Sigmoid colon (tissue), 7 donors: ENCODE measurements around the gene ARHGAP5. TPM values are rescaled to one million over a fixed set of nuclear protein-coding genes. Genes with fewer than 3 reads are reported as not detected.

Source experiments
- DNase-seq: peaks from one replicate; pipeline ENCODE4 v3.0.0-alpha.2; 2019
- H3K27ac ChIP-seq, 4 donors: fragments of 200-600 bp; sonication (generic); one replicate each; pipeline ENCODE4 v1.5.1; 2016 to 2019; ENCODE audit warnings: mild to moderate bottlenecking in 1 of 4
- H3K27me3 ChIP-seq, 3 donors: fragments of 200-600 bp; sonication (generic); one replicate each; pipeline ENCODE4 v1.5.1; 2019; ENCODE audit warnings: mild to moderate bottlenecking in 1 of 3
- H3K36me3 ChIP-seq, 4 donors: fragments of 200-600 bp; sonication (generic); one replicate each; pipeline ENCODE4 v1.5.1; 2016 to 2019
- H3K4me1 ChIP-seq, 4 donors: fragments of 200-600 bp; sonication (generic); one replicate each; pipeline ENCODE4 v1.5.1; 2017 to 2019
- H3K4me3 ChIP-seq, 4 donors: fragments of 200-600 bp; sonication (generic); one replicate each; pipeline ENCODE4 v1.5.1; 2017 to 2019; ENCODE audit warnings: mild to moderate bottlenecking in 2 of 4, moderate library complexity in 1 of 4
- H3K9me3 ChIP-seq, 4 donors: fragments of 200-600 bp in 3 of 4; sonication (generic) in 3 of 4; one replicate each; pipeline versions ENCODE4 v1.5.1 to v1.6.1; 2013 to 2019
- EP300 ChIP-seq, 4 donors: sonication (generic); formaldehyde crosslinking; IDR thresholded peaks; one replicate each; pipeline ENCODE4 v1.6.1; 2017; ENCODE audit warnings: antibody characterized with exemption in 4 of 4
- POLR2A ChIP-seq, 2 donors: fragments of 450-650 bp; IDR thresholded peaks; one replicate each; pipeline ENCODE4 v1.6.1; 2016; ENCODE audit warnings: antibody characterized with exemption in 2 of 2, mild to moderate bottlenecking in 2 of 2, moderate library complexity in 2 of 2
- POLR2AphosphoS5 ChIP-seq, 4 donors: sonication (generic); formaldehyde crosslinking; IDR thresholded peaks; one replicate each; pipeline ENCODE4 v1.6.1; 2017; ENCODE audit warnings: antibody characterized with exemption in 4 of 4
- WGBS, 2 donors: extraction: QIAGEN DNeasy Blood & Tissue Kit; methylation state at CpG; one replicate each; pipeline ENCODE4 v1.1.7; 2013; 5-methylcytosine and 5-hydroxymethylcytosine counted together
- intact Hi-C: fragments of 100-400 bp; cut with DNase I; formaldehyde crosslinking; loops from one replicate; pipeline ENCODE4 v1.15.1; 2023
- polyA plus RNA-seq, 3 donors: library from polyadenylated mRNA; stranded (reverse); fragments of 200-250 nt; gene quantifications; one replicate each; pipeline ENCODE4 v1.2.3, GENCODE V29; 2013
- total RNA-seq, 4 donors: library from RNA; depleted of rRNA; stranded (reverse); fragments of >200 nt; gene quantifications; one replicate each; pipeline ENCODE4 v1.1.0, GENCODE V29; 2016
- TF ChIP-seq, protein P1 (sequence below), 4 experiments: fragments of 450-650 bp in 3 of 4; fragments of 200-600 bp in 1 of 4; IDR thresholded peaks; one replicate each; pipeline ENCODE4 v1.5.1; 2016 to 2019; ENCODE audit warnings: antibody characterized with exemption in 4 of 4, mild to moderate bottlenecking in 3 of 4, moderate library complexity in 2 of 4
- donor health status: healthy with polysubstance abuse.
- donor health status: Bipolar disorder and iron deficiency.
- donor health status: healthy.

The ARHGAP5 gene, protein sequence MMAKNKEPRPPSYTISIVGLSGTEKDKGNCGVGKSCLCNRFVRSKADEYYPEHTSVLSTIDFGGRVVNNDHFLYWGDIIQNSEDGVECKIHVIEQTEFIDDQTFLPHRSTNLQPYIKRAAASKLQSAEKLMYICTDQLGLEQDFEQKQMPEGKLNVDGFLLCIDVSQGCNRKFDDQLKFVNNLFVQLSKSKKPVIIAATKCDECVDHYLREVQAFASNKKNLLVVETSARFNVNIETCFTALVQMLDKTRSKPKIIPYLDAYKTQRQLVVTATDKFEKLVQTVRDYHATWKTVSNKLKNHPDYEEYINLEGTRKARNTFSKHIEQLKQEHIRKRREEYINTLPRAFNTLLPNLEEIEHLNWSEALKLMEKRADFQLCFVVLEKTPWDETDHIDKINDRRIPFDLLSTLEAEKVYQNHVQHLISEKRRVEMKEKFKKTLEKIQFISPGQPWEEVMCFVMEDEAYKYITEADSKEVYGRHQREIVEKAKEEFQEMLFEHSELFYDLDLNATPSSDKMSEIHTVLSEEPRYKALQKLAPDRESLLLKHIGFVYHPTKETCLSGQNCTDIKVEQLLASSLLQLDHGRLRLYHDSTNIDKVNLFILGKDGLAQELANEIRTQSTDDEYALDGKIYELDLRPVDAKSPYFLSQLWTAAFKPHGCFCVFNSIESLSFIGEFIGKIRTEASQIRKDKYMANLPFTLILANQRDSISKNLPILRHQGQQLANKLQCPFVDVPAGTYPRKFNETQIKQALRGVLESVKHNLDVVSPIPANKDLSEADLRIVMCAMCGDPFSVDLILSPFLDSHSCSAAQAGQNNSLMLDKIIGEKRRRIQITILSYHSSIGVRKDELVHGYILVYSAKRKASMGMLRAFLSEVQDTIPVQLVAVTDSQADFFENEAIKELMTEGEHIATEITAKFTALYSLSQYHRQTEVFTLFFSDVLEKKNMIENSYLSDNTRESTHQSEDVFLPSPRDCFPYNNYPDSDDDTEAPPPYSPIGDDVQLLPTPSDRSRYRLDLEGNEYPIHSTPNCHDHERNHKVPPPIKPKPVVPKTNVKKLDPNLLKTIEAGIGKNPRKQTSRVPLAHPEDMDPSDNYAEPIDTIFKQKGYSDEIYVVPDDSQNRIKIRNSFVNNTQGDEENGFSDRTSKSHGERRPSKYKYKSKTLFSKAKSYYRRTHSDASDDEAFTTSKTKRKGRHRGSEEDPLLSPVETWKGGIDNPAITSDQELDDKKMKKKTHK (N-terminal part only)
- total RNA-seq (100 to 1,000 TPM; 155 to 173 (median 164) TPM), polyA plus RNA-seq (10 to 100 TPM; 14.9 to 26.6 (median 22.2) TPM)

DNA sequence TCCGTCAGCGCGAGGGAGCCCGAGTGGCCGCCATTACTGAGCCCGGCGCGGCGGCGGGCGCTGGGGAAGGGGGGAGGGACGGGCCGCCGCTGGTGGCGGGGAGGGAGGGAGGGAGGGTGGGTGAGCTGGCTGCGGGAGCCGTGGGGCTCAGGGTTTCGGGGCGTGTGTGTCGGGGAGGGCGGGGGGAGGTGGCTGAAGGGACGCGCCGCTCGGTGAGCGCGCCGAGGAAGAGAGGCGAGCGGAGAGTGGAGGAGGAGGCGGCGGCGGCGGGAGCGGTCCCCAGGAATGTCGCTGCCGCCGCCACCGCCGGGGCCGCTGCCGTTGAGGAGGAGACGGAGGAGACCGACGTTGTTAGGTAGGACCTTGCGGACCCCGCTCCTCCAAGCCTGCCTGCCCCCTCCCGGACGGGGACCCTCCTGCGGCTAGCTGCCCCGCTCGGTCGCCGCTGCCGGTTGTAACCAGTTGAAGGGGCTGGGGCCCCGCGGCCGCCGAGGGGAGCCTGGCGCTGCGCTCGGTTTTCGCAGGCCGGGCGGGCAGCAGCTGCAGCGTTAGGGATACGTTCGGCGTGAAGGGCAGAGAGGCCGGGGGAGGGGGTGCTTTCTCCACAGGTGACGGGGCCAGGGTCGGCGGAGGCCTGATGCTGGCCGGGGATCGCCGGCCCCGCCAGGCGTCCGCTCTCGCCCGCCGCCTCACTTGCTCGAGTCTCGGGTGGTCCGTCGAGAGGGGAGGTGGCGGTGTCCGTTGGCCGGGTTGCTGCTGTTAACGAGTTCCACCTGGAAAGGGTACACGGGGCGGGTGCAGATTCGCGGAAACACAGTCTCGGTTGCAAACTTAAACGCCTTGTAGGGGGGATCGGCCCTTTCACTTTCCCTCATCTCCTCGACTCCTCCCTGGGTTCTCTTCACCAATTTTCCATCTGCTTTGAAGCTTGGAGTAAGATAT lies at the start of gene ARHGAP5:
Gene ARHGAP5 (plus strand): TSS at position 224 of the 942 bp plus-strand sequence. CDS start 13,366 bp downstream, outside the sequence.
- peak; percentile 82 for DNase-seq

DNA sequence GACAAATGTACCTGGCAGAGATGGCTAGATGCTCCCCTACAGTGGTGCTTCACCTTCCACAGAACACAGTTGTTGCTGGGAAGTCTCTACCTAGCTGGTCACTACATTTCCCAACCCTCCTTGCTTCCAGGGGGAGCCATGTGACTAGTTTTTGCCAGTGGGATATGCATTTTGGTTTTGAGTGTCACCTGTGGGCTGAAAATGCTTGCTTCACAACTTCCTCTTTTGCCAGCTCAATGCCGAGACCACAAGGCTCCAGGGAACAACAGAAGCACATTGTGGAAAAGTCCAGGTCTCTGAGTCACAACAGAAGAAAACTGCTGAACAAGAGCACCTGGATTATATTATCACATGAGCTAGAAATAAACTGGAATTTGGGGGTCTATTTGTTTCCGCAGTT lies 48.5 kb upstream of the ARHGAP5 start:
- WGBS, 2 donors: 46 to 77% methylated on average over 2 of the region's 2 CpGs
- Histone ChIP-seq H3K27ac (no peak overlapping the region), H3K9me3 (no peaks in the 10 kb centered on the region), H3K4me1 (no peaks in the 10 kb centered on the region), H3K27me3 (no peaks in the 10 kb centered on the region), H3K4me3 (no peak overlapping the region), H3K36me3 (no peaks in the 10 kb centered on the region)
- TF ChIP-seq EP300 (IDR thresholded peaks at IDR 0.05) (no peak), POLR2A (IDR thresholded peaks at IDR 0.05) (no peak), POLR2AphosphoS5 (IDR thresholded peaks at IDR 0.05) (no peak)
- TF ChIP-seq, protein P1, sequence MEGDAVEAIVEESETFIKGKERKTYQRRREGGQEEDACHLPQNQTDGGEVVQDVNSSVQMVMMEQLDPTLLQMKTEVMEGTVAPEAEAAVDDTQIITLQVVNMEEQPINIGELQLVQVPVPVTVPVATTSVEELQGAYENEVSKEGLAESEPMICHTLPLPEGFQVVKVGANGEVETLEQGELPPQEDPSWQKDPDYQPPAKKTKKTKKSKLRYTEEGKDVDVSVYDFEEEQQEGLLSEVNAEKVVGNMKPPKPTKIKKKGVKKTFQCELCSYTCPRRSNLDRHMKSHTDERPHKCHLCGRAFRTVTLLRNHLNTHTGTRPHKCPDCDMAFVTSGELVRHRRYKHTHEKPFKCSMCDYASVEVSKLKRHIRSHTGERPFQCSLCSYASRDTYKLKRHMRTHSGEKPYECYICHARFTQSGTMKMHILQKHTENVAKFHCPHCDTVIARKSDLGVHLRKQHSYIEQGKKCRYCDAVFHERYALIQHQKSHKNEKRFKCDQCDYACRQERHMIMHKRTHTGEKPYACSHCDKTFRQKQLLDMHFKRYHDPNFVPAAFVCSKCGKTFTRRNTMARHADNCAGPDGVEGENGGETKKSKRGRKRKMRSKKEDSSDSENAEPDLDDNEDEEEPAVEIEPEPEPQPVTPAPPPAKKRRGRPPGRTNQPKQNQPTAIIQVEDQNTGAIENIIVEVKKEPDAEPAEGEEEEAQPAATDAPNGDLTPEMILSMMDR (IDR thresholded peaks at IDR 0.05): no peak
- no peak for DNase-seq
- intact Hi-C loops: no loop called here

More for the DNA sequence above, at the start of gene ARHGAP5:
- peaks cover 0 to 58% (median 41%) of the 10 kb centered on the region in 4 donors for H3K4me1 ChIP-seq
- H3K4me3 ChIP-seq: peak within 1 kb of the TSS; percentile 90 to 100 (median 98)
- WGBS, 2 donors: 0% methylated on average over 98 of the region's 98 CpGs
- TF ChIP-seq POLR2A (IDR thresholded peaks at IDR 0.05): peak; percentile 36 to 47
- TF ChIP-seq POLR2AphosphoS5 (IDR thresholded peaks at IDR 0.05): peak in 3 of 4 donors; percentile 38 to 82 (median 77)
- no peak for TF ChIP-seq EP300 (IDR thresholded peaks at IDR 0.05)
- TF ChIP-seq, protein P1 (IDR thresholded peaks at IDR 0.05): no peak
- no peaks in the 10 kb centered on the region for H3K36me3 ChIP-seq
- H3K9me3 ChIP-seq: no peaks in the 10 kb centered on the region
- intact Hi-C loops: loop anchor here (1.0 to 5.0 kb wide), 6 partner anchors 85 to 515 kb away; partner anchors contain the start of gene NUBPL
- peak within 1 kb of the TSS; percentile 98 to 100 (median 100) for H3K27ac ChIP-seq
- no peaks in the 10 kb centered on the region for H3K27me3 ChIP-seq

DNA sequence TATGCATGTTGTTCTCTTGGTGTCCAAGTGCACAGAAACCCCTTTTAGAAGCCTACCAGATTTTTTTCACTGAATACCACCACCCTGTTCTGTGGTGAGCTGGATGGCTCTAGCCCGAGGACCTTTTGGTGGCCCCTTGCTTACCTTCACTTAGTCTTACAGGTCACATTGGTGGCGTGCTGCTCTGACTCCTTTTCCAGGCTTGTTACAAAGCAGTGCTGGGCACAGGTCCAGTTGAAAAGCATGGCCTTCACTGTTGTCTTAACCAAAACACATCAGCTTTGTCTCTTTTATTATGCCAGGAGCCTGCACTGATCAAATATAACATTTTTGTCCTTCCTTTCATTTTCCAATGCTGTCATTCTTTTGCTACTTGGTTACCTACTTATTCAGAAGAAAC lies 43.6 kb upstream of the ARHGAP5 start:
- Histone ChIP-seq H3K27ac (no peak overlapping the region), H3K27me3 (no peaks in the 10 kb centered on the region), H3K4me3 (no peak overlapping the region), H3K4me1 (no peaks in the 10 kb centered on the region), H3K36me3 (no peaks in the 10 kb centered on the region), H3K9me3 (no peaks in the 10 kb centered on the region)
- 87 to 90% methylated on average over 2 of the region's 2 CpGs for WGBS, 2 donors
- intact Hi-C loops: no loop called here
- TF ChIP-seq EP300 (IDR thresholded peaks at IDR 0.05) (no peak), POLR2AphosphoS5 (IDR thresholded peaks at IDR 0.05) (no peak), POLR2A (IDR thresholded peaks at IDR 0.05) (no peak)
- TF ChIP-seq, protein P1 (IDR thresholded peaks at IDR 0.05): no peak
- no peak for DNase-seq
